PC-9 (cell line): ENCODE results near the gene TMEM45B.

Experiments used
- CTCF ChIP-seq: fragments of 200-600 bp; sonication (generic); conservative IDR thresholded peaks from 2 replicates; pipeline ENCODE4 v1.6.1; 2017; ENCODE audit warnings: mixed run types, antibody characterized with exemption, mild to moderate bottlenecking, moderate library complexity
- EZH2 ChIP-seq: fragments of 200-600 bp; sonication (generic); IDR thresholded peaks from 2 replicates; pipeline ENCODE4 v1.8.0; 2017; ENCODE audit warnings: antibody characterized with exemption, low read depth

GRCh38 chr11:129836979-129837378, 21.3 kb downstream of the TMEM45B start:
- no peak for TF ChIP-seq CTCF
- no peak for TF ChIP-seq EZH2
